ENCODE measurements around the gene CBFA2T3. TPM values are rescaled to one million over a fixed set of nuclear protein-coding genes. Genes with fewer than 3 reads are reported as not detected.

Gene CBFA2T3
- total and polyA plus RNA-seq, 2 of the 13 experiments (the other 11 are each of a cell fraction or from before 2014, with no cell fraction given): 0.05 TPM; not detected in 1

DNA sequence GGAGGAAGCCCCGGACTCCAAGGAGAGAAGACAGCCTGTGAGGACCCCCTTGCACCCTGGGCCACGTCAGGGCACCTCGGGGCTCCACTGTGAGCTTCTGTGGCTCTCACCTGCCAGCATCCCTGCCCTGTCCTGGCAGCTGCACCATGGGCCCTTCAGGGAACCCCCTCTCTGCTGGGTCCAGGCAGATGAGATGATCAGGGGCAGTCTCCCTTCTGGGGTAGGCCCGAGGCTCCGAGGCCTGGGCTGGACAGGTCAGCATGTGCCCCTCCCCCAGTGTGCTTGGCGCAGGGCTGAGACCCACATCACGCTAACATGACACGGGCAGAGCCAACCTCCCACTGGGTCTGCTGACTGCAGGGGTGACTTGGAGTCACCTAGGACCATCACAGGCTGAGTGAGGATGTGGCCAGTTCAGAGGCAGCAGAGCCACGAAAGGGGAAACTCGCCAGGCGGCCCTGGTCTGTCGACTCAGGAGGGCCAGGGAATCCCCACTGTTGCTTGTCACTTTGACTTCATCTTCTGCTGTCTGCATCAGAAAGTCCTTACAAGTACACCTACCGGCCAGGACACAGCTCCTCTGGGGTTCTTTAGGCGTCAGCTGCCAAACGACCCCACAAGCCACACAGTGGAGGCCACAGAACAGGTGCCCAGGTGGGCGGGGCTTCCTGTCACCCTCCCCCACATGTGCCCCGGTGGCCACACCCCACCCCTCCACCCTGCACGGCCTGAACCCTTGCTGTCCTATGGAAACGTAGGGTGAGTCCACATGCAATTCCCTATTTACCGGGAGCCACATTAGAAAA, 122.5 kb downstream of the CBFA2T3 start:
- 73% methylated on average over 12 of the region's 20 CpGs for WGBS (ENCODE audit: low lambda C conversion rate)
- no peak for ATAC-seq
- in situ Hi-C loops (cut with HindIII; ENCODE audit: extremely low pct_ligation_motif_present, low pct_unique_long_range_greater_than_20kb) (loop anchor here (5.0 kb wide), 2 partner anchors 42 to 97 kb away; partner anchors contain the start of gene APRT), intact Hi-C loops (cut with micrococcal nuclease; ENCODE audit: unreplicated experiment) (loop anchor here (5.0 kb wide), 2 partner anchors 37 to 97 kb away; no protein-coding TSS in a partner anchor)
- peaks cover 4 to 16% of the 10 kb centered on the region in 2 experiments for H3K36me3 ChIP-seq (replicated peaks in 1 of 2; ENCODE audit: control insufficient read depth in 1 of 2, insufficient read depth in 2 of 2, low read length in 2 of 2)
- H3K27ac ChIP-seq (ENCODE audit: extremely low read length, insufficient read depth, low read length): no peak overlapping the region
- BruUV-seq (replicated peaks): no TSS peak
- H3K79me2 ChIP-seq (ENCODE audit: insufficient read depth, low read length): peaks cover 12% of the 10 kb centered on the region
- no peak for DNase-seq (ENCODE audit: low spot score)
- H3K9ac ChIP-seq (ENCODE audit: insufficient read depth, low read depth, low read length): no peak overlapping the region
- H3K4me1 ChIP-seq (ENCODE audit: insufficient read depth, low read length): peaks cover 15% of the 10 kb centered on the region
- POLR2A ChIA-PET: interaction anchor here (0.6 kb wide), 1 partner anchor 8 kb away, joined by 3 read pairs; no protein-coding TSS in a partner anchor
- no peak overlapping the region for H3K4me3 ChIP-seq (replicated peaks in 1 of 3; ENCODE audit: insufficient read depth in 1 of 3, low read depth in 2 of 3, low read length in 3 of 3)
- CTCF ChIA-PET (ENCODE audit: low intra/inter-chr PET ratio, low total read pairs): no interaction called here
- no peak overlapping the region for H2AFZ ChIP-seq (ENCODE audit: low read length)
- H3K27me3 ChIP-seq (ENCODE audit: control insufficient read depth in 1 of 2, insufficient read depth in 2 of 2, low read length in 2 of 2): no peaks in the 10 kb centered on the region; a peak in 1 of 5 replicates
- TF ChIP-seq ZNF101 (CRISPR knock-in tag; IDR thresholded peaks at IDR 0.05; ENCODE audit: borderline replicate concordance, low read depth) (no peak), HNRNPUL1 (IDR thresholded peaks at IDR 0.05; ENCODE audit: low read depth, low read length) (no peak), ZNF660 (CRISPR knock-in tag; IDR thresholded peaks at IDR 0.05; ENCODE audit: borderline replicate concordance, low read depth) (no peak), SAFB2 (CRISPR knock-in tag; IDR thresholded peaks at IDR 0.05; ENCODE audit: borderline replicate concordance, low read depth) (no peak), CCDC6 (CRISPR knock-in tag; IDR thresholded peaks at IDR 0.05) (no peak), KAT8 (CRISPR knock-in tag; IDR thresholded peaks at IDR 0.05) (no peak), KLF15 (CRISPR knock-in tag; IDR thresholded peaks at IDR 0.05; ENCODE audit: borderline replicate concordance) (no peak), ZNF235 (CRISPR knock-in tag; IDR thresholded peaks at IDR 0.05; ENCODE audit: borderline replicate concordance) (no peak), ELF4 (CRISPR knock-in tag; IDR thresholded peaks at IDR 0.05; ENCODE audit: borderline replicate concordance) (no peak), NFYB (CRISPR knock-in tag; IDR thresholded peaks at IDR 0.05) (no peak), ZNF230 (CRISPR knock-in tag; IDR thresholded peaks at IDR 0.05) (no peak)
- H3K4me2 ChIP-seq (ENCODE audit: low read depth, low read length): no peak overlapping the region
- no peaks in the 10 kb centered on the region for H3K9me3 ChIP-seq (ENCODE audit: low read length)
- H4K20me1 ChIP-seq (ENCODE audit: insufficient read depth, low read length): peaks cover 3% of the 10 kb centered on the region; the same call in 1 of the 2 replicates
- FAIRE-seq: no peak

Measured in HepG2 (cell line).